ENCODE results near the gene ELMO3.

DNA sequence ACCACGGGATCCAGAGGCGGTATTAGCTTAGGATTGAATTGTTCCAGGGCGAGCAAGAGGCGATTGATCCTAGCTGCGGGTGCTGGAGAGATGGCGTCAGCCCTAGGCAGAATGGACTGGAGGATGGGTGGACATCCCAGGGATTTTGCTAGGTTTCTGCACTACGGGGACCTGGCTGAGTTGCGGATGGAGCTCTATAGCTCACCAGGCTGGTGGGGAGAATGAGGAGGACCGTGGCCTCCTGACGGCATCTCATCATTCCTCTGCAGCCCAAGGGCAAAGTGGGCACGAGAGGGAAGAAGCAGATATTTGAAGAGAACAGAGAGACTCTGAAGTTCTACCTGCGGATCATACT, 28.6 kb downstream of the ELMO3 start:
- no peak for TF ChIP-seq YY1 (tag by site-specific recombination; IDR thresholded peaks at IDR 0.05)
- TF ChIP-seq ZNF670 (tag by site-specific recombination; IDR thresholded peaks at IDR 0.05; ENCODE audit: low read depth) = no peak
- no peak for TF ChIP-seq ZNF433 (tag by site-specific recombination; IDR thresholded peaks at IDR 0.05; ENCODE audit: low read depth)
- TF ChIP-seq, protein P1, sequence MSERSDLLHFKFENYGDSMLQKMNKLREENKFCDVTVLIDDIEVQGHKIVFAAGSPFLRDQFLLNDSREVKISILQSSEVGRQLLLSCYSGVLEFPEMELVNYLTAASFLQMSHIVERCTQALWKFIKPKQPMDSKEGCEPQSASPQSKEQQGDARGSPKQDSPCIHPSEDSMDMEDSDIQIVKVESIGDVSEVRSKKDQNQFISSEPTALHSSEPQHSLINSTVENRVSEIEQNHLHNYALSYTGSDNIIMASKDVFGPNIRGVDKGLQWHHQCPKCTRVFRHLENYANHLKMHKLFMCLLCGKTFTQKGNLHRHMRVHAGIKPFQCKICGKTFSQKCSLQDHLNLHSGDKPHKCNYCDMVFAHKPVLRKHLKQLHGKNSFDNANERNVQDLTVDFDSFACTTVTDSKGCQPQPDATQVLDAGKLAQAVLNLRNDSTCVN (tag by site-specific recombination; optimal IDR thresholded peaks at IDR 0.05) = no peak
- TF ChIP-seq, protein P2, sequence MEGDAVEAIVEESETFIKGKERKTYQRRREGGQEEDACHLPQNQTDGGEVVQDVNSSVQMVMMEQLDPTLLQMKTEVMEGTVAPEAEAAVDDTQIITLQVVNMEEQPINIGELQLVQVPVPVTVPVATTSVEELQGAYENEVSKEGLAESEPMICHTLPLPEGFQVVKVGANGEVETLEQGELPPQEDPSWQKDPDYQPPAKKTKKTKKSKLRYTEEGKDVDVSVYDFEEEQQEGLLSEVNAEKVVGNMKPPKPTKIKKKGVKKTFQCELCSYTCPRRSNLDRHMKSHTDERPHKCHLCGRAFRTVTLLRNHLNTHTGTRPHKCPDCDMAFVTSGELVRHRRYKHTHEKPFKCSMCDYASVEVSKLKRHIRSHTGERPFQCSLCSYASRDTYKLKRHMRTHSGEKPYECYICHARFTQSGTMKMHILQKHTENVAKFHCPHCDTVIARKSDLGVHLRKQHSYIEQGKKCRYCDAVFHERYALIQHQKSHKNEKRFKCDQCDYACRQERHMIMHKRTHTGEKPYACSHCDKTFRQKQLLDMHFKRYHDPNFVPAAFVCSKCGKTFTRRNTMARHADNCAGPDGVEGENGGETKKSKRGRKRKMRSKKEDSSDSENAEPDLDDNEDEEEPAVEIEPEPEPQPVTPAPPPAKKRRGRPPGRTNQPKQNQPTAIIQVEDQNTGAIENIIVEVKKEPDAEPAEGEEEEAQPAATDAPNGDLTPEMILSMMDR (tag by site-specific recombination; IDR thresholded peaks at IDR 0.05) = no peak
- TF ChIP-seq, protein P3, sequence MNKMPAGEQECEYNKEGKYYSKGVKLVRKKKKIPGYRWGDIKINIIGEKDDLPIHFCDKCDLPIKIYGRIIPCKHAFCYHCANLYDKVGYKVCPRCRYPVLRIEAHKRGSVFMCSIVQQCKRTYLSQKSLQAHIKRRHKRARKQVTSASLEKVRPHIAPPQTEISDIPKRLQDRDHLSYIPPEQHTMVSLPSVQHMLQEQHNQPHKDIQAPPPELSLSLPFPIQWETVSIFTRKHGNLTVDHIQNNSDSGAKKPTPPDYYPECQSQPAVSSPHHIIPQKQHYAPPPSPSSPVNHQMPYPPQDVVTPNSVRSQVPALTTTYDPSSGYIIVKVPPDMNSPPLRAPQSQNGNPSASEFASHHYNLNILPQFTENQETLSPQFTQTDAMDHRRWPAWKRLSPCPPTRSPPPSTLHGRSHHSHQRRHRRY (tag by site-specific recombination; IDR thresholded peaks at IDR 0.05) = no peak
